ENCODE data around the gene TRAFD1.
"Not testable (repeated sequence)": the region's sequence is repeated elsewhere in the genome, so short reads cannot be mapped to it uniquely, and the experiment has no call there.

Gene TRAFD1, protein sequence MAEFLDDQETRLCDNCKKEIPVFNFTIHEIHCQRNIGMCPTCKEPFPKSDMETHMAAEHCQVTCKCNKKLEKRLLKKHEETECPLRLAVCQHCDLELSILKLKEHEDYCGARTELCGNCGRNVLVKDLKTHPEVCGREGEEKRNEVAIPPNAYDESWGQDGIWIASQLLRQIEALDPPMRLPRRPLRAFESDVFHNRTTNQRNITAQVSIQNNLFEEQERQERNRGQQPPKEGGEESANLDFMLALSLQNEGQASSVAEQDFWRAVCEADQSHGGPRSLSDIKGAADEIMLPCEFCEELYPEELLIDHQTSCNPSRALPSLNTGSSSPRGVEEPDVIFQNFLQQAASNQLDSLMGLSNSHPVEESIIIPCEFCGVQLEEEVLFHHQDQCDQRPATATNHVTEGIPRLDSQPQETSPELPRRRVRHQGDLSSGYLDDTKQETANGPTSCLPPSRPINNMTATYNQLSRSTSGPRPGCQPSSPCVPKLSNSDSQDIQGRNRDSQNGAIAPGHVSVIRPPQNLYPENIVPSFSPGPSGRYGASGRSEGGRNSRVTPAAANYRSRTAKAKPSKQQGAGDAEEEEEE

DNA sequence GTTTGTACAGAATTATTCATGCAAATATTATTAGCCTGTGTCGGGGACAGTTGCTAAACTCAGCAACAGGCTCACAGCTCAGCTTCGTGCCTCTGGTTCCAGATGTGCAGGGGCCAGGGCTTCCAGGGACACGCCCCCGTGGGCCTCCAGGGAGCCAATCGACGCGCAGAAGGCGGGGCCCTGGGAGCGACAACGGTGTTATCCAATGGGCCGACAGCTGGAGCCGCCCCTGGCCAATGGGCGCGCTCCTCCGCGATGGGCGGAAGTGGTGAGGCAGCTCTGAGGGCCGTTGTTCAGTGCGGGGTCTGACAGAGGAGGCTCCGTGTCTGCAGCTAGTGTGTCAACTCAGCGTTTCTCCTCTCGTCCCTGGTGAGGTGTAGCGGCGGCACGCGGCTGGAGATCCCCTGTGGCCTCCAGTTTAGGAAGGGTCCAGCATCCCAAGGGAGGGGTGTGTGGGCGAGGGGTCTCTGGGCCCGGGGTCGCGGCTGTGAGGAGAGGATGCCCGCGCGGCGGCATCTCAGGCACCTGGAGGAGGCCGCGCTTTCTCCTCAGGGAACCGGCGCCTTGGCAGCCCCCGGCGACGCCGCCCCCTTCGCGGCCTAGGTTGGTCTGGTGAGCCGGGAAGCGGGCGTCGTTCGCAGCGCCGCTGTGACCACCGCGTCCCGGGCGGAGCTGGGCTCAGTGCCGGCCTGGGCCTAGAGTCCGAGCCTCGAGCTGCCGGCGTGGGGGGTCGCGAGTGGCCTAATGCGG lies at the start of gene TRAFD1:
Gene TRAFD1 (plus strand): TSS at position 311 of the 750 bp plus-strand sequence. CDS start 4,963 bp downstream, outside the sequence.
- in situ Hi-C loops (cut with MboI; ENCODE audit: low sequenced_read_pairs) = no loop called here

DNA sequence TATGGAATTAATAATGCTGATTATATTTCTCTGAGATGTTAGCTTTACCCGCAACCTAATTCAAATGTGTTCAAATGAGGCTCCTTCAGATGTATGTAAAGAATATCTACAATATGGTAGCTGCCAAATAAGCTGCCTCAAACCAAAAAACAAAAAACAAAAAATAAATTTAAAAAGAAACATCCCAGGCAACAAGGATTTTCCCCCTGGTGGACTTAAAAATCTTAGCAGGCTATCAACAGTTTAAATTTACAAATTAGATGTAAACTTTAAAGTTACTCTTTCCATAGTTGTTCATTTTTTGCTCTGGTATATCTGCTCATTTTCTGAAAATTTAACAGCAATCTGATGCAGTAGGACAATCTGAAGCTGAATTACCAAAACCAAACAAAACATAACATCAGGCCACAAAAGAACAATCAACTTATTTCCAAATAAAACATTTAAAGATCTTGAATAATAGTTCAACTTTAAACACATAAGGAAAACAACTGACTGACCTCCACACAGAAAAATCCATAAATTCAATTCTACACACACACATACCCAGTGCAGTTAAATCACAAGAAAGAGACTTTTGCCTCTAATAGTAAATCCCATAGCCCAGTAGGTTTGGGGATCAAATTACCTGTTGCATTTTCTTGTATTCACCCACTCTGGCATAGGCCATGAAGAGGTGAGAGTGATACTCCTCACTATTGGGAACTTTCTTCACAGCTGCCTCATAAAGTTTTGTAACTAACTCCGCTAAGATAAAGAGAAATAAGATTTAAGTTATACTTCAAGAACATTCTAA lies 38.1 kb upstream of the TRAFD1 start:
- in situ Hi-C loops (cut with MboI; ENCODE audit: low sequenced_read_pairs) = no loop called here

DNA sequence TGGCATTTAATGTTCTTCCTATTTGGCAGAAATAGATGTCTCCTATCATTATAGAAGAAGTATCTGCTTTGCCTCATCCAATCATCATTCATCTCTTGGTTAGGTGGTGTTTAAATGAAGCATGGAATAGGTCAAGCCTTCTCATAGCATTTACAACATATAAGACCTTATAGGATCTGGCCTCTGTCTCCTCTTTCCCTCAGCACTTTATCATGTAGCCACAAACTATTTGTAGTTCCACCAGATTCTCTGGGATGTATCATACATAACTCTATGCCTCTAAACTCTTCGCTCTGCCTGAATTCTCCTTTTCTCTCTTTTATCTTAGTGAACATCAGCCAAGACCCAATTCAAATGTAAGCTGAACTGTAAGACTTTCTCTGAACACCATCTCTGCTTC lies 37.5 kb upstream of the TRAFD1 start:
- in situ Hi-C loops (cut with MboI; ENCODE audit: low sequenced_read_pairs) = no loop called here

DNA sequence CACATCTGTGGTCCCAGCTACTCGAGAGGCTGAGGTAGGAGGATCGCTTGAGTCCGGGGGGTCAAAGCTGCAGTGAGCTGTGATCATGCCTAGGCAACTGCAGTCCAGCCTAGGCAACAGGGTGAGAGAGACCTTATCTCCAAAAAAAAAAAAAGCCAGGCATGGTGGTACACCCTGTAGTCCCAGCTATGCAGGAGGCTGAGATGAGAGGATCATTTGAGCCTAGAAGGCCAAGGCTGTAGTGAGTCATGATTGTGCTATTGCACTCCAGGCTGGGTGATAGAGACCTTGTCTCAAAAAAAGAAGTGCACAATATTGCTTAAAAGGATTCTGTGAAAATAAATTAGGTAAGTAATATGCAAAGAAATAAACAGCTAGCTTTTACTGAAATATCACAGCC lies 33.8 kb upstream of the TRAFD1 start:
- in situ Hi-C loops (cut with MboI; ENCODE audit: low sequenced_read_pairs) = no loop called here

DNA sequence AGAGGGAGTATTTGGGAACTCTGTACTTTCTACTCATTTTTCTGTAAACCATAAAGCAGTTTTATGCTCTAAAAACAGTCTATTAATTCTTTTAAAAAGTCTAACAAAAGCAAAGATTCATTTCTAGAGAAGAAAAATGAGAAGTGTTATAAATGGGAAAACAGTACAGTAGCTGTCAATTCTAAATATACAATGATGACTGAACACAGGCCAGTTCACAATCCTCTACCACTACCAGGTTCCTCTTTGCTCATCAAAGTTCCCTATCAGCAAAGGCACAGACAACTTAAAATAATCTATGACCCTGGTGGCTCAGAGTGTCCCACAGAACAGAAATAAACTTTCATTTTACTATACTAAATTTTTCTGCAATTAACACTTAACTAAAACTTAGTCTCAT lies 29.3 kb upstream of the TRAFD1 start:
- in situ Hi-C loops (cut with MboI; ENCODE audit: low sequenced_read_pairs) = no loop called here

DNA sequence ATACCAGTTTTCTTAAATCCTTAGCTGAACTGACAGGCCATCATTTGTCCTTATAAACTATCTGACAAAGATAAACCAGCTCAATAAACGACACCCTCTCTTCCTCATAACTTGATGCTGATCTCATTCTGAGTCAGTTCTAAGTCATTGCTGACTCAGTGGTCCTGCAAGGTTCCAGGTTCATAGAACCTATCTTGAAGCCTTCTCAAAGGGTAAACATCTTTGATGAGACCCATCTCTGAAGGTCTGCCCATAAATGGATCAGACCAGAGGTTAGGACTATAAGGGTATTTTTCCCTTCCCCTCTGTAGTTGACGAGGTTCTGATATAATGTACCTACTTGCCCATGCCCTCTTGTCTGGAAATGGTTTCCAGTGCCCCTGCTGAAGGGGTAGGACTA lies 28.7 kb upstream of the TRAFD1 start:
- in situ Hi-C loops (cut with MboI; ENCODE audit: low sequenced_read_pairs) = no loop called here

DNA sequence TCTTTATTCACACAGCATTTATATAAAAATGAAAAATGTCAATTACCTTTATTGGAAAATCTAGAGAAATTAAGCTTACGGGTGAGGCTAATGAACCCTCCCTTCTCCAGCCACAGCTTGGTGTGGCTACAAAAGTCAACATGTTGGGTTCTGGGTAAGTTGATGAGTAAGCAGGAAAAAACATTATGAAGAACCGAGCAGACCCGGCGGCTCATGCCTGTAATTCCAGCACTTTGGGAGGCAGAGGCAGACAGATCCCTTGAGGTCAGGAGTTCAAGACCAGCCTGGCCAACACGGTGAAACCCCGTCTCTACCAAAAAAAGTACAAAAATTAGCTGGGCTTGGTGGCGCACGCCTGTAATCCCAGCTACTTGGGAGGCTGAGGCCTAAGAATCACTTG lies 27.7 kb upstream of the TRAFD1 start:
- in situ Hi-C loops (cut with MboI; ENCODE audit: low sequenced_read_pairs) = no loop called here

DNA sequence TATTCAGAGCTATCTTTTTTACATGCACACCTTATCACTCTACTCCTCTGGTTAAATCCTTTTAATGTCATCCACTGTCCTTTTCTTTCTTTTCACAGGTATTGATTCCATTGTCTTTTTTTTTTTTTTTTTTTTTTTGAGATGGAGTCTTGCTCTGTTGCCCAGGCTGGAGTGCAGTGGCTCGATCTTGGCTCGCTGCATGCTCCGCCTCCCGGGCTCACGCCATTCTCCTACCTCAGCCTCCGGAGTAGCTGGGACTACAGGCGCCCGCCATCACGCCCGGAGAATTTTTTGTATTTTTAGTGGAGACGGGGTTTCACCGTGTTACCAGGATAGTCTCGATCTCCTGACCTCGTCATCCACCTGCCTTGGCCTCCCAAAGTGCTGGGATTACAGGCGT lies 24.9 kb upstream of the TRAFD1 start:
- in situ Hi-C loops (cut with MboI; ENCODE audit: low sequenced_read_pairs) = not testable (repeated sequence)

DNA sequence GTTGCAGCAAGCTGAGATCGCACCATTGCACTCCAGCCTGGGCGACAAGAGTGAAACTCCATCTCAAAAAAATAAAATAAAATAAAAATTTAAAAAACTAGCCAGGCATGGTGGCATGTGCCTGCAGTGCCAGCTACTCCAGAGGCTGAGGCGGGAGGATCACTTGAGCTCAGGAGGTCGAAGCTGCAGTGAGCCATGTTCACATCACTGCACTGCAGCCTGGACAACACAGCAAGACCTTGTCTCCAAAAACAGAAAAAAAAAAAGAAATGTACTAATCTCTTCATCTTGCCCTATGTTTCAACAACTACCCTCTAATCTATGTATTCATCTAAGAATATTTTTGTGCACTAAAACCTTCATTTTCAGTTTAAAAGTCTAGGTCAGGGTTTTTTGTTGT lies 23.2 kb upstream of the TRAFD1 start:
- in situ Hi-C loops (cut with MboI; ENCODE audit: low sequenced_read_pairs) = no loop called here

DNA sequence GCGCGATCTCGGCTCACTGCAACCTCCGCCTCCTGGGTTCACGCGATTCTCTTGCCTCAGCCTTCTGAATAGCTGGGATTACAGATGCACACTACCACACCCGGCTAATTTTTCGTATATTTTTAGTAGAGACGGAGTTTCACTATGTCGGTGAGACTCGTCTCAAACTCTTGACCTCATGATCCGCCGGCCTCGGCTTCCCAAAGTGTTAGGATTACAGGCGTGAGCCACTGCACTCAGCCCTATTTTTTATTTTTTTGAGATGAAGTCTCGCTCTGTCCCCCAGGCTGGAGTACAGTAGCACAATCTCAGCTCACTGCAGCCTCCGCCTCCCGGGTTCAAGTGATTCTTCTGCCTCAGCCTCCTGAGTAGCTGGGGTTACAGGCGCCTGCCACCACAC lies 22.6 kb upstream of the TRAFD1 start:
- in situ Hi-C loops (cut with MboI; ENCODE audit: low sequenced_read_pairs) = not testable (repeated sequence)

DNA sequence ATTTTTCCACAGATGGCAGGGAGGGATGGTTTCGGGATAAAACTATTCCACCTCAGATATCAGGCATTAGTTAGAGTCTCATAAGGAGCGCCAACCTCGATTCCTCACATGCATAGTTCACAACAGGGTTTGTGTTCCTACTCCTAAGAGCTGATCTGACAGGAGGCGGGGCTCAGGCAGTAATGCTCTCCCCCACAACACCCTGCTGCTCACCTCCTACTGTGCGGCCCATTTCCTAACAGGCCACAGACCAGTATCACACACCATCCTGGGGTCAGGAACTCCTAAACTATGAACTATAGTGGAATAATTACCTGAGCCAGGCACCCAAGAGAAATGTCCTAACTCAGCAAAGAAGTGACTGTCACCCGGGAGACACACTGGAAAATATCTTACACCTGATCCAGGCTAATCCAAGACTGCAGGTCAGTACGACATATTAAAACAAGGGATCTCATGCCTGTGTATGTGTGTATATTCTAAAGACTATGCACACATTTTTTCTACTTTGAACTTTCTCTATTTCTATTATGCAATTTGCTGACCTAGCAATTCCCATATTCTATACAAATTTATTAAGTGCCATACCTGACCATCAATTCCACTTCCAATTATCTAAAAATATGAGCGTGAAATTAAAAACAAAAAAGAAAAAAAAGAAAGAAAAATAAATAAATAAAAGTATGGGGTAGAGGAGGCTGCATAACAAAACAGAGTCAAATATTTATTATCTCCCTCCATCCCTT lies 21.4 kb upstream of the TRAFD1 start:
- in situ Hi-C loops (cut with MboI; ENCODE audit: low sequenced_read_pairs) = no loop called here

DNA sequence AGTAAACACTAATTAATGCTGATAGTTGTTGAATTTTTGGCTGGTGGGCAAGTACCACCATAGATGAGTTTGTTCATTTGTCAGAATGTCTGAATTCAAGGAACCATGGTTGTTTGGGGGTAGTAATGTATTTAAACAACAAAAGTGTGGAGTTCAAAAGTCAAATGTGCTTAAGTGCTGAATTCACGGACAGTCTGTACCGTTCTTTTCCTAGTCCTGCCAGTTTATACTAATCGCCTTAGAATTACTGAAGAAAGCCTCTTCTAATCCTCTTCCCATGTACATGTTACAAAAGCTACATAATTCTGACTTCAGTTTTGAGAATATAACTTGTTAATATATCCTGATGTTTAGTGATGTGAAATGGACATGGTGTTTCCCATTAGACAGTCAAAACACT lies 19.5 kb upstream of the TRAFD1 start:
- in situ Hi-C loops (cut with MboI; ENCODE audit: low sequenced_read_pairs) = no loop called here

DNA sequence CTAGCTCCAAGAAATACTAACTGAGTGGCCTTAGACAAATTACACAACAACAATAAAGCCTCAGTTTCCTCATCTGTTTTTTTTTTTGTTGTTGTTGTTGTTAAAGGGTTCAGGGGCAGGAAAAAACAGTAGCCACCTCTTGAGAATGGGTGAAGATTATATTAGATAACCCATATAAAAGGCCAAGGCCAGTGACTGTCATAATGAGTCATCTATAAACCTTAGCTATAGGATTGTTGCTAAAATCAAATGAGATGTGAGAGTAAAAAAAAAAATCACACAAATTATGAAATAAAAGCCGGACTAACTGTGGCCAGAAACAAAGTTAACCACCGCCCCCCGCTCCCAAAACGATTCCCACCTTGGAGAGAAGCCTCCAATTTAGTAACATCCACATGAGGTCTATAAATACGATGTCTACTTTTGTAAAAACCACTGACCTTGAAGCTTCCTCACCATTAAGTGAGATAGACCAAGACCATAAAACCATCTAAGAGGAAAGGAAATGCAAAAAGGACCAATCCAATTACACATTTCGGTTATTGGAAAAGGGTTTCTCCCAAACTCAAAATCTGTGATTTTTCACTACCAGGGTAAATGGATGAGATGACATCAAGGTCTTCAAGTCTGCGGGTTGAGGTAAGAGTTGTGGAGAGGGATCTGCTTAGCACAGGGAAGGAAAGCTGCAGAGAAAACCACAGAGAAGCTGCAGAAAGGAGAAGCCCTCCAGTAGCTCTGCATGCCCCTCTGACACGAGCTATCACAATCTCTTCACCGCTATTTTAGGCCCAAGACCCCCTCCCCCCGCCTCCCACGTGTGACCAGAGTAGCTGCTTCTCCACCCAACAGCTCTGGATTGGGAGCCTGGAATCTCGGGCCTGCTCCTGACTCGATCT lies 17.8 kb upstream of the TRAFD1 start:
- in situ Hi-C loops (cut with MboI; ENCODE audit: low sequenced_read_pairs) = no loop called here

DNA sequence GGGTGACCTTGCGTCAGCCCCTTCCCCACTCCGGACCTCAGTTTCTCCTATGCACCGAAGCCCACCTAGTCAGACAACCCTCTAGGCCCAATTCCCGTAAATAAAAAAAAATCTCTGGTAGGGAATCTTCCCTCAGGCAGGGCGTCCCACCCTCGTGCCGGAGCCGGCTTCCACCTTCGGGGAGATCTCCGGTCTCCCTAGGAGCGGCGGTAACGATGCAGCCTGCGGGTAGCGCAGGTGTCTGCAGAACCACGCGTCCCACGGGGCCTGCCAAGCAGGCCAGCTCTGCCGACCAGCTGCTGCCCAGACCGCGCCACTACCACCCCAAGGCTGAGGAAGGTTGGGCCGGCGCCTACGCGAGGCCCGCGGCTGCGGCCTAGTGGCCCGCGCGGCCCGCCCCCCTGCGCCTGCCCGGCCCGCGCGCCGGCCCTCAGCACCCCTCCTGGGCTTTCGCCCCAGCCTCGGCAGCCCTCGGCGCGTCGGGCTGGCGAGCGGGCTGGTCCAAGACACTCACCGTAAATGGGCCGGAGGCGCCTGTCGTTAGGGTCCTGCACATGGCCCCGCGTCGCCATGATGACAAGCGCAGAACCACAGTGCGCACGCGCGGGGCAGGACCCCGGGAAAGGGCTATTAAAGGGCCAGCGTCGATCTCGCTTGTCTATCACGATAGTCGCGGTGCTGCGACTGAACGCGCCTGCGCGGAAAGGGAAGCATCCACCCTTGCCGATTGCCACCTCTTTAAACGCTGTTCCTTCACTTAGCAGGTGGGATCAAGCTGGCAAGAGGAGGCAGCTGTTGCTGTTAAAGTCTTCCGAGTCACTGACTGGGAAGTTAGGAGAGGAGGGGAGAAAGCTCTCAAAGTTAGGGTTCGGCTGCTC lies 16.9 kb upstream of the TRAFD1 start, which contains the start of gene NAA25:
Gene NAA25 (minus strand): TSS at position 582 of the 878 bp plus-strand sequence. CDS start 10 bp downstream, at position 572.
- in situ Hi-C loops (cut with MboI; ENCODE audit: low sequenced_read_pairs) = no loop called here

DNA sequence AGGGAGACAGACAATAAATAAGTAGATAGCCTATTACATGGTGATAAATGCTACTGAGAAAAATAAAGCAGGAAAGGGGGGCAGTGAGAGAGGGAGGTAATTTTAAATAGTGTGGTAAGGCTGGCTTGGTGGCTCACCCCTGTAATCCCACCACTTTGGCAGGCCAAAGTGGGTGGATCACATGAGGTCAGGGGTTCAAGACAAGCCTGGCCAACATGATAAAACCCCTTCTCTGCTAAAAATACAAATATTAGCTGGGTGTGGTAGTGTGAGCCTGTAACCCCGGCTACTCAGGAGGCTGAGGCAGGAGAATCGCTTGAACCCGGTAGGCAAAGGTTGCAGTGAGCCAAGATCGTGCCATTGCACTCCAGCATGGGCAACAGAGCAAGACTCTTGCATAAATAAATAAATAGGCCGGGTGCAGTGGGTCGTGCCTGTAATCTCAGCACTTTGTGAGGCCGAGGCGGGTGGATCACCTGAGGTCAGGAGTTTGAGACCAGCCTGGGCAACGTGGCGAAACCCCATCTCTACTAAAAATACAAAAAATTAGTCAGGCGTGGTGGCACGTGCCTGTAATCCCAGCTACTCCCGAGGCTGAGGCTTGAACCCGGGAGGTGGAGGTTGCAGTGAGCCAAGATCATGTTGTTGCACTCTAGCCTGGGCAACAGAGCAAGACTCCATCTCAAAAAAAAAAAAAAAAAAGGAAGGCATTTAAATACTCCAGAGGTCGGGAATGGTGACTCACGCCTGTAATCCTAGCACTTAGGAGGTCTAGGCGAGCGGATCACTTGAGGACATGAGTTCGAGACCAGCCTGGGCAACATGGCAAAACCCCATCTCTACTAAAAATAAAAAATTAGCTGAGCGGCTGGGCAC lies 14.3 kb upstream of the TRAFD1 start:
- in situ Hi-C loops (cut with MboI; ENCODE audit: low sequenced_read_pairs) = not testable (repeated sequence)

DNA sequence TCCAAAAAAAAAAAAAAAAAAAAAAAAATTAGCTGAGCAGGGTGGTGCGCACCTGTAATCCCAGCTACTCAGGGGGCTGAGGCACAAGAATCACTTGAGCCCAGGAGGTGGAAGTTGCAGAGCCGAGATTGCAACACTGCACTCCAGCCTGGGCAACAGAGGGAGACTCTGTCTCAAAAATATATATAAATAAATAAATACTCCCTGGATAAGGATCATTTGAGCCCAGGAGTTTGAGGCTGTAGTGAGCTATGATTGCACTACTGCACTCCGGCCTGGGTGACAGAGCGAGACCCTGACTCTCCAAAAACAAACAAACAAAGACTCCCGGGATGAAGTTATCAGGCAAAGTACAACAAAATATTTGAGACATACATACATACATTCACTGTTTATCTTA lies 13.4 kb upstream of the TRAFD1 start:
- in situ Hi-C loops (cut with MboI; ENCODE audit: low sequenced_read_pairs) = no loop called here

DNA sequence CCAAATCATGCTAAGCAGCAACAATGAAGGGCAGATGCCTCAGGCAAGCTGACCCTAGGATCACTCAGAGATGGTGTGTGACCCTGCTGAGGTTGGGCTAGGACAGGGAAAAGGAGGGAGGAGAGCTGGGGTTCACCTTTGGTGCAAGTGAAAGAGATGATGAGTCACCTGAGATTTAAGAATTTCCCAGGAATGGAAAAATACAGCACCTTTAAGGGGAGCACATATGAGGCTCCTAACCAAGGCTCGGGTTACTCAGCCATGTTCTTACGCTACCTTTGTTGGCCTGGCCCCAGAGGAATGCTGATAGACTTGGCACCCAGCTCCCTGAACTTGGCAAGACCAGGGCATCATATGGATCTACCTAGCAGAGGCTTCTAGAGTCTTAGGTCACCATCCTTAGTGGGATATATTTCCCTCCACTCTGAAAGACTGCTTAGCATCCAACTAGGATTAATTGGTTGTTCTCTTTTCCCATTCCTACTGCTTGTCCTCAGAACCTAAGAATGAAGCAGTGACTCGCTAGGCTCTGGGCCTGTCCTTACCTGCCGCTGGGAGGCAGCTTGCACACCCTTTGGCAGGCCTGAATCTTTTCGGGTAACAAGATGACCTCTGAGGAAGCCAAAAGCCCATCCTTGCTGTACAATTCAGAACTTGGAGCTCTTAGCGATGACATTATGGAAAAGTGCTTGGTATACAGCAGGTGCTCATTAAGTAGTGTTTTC lies 12.8 kb upstream of the TRAFD1 start:
- in situ Hi-C loops (cut with MboI; ENCODE audit: low sequenced_read_pairs) = no loop called here
